Retinal pigment epithelial cell (primary cell): ENCODE measurements around the gene FAR1.

Experiments
- DNase-seq: peaks from one replicate; pipeline ENCODE4 v3.0.0-alpha.2; 2010; ENCODE audit warnings: low read depth
- H3K4me3 ChIP-seq: 2 replicates; pipeline ENCODE4 v1.5.1; 2011; ENCODE audit warnings: mild to moderate bottlenecking, low read length, control low read depth, moderate library complexity
- CTCF ChIP-seq: conservative IDR thresholded peaks from 2 replicates; pipeline ENCODE4 v1.5.1; 2011; ENCODE audit warnings: low read depth, low read length, control low read depth, inconsistent platforms

FAR1 gene

DNA sequence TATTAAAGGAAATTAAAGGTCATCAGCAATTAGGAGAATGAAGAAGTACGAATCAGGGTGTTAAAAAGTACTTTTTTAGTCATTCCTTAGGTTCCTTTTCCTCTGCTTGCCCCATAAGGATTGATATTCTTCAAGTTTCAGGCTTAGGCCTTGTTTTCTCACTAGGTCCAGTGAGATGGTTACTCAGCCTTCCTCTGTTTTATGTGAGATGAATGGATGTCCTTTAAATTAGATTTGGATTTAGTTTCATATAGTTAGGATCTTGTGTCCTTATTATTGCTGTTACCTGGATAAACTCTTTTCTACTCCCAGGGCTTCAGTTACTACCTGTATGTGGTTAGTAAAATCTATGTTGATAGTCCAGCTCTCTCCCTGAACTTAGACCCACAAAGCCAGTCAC is 29.2 kb downstream of the FAR1 start:
- DNase-seq: no peak
- no peak for TF ChIP-seq CTCF
- H3K4me3 ChIP-seq: no peak overlapping the region

- TF ChIP-seq CTCF: no peak
- no peak for DNase-seq
- H3K4me3 ChIP-seq: no peak overlapping the region
These were observed 29.7 kb downstream of the FAR1 start for GRCh38 chr11:13698132-13698531.

DNA sequence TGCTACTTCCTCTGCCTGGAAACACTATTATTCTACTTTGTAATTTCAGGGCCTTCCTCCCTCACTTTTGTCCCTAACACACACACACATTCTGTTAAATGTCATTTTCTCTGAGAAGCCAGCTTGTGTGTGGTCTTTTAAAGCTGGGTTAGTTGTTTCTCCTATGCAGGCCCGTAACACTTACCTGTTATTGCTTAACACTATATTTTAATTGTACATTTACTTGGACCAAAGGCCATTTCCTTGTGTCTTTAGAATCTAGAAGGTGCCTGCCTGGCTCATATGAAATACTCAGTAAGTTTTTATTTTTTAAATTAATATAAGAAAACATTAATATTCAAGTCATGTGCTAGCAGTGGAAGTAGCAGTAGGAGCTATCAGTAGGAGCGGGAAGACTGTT is 30.6 kb downstream of the FAR1 start:
- H3K4me3 ChIP-seq: no peak overlapping the region
- TF ChIP-seq CTCF: no peak
- DNase-seq: no peak

DNA sequence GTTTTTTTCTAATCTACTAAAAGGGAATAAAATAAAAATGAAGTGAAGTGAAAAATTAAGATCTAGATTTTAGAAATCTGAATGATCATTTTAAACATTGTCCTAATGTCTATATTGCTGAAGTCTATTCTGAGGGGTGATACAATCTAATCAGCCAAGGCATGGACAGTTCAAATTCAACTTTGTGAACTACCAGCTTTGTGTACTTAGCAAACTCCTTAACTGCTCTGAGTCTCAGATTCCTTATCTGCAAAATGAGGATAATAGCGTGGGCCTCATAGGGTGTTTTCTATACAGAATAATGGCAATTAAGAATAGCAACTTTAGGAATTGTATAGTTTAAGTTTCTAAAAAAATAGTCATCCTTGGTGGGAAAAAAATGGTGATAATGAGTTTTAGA is 31.4 kb downstream of the FAR1 start:
- H3K4me3 ChIP-seq: no peak overlapping the region
- no peak for TF ChIP-seq CTCF
- no peak for DNase-seq

- DNase-seq: no peak
- no peak for TF ChIP-seq CTCF
- no peak overlapping the region for H3K4me3 ChIP-seq
These were observed 33.0 kb downstream of the FAR1 start for GRCh38 chr11:13701506-13701905.

DNA sequence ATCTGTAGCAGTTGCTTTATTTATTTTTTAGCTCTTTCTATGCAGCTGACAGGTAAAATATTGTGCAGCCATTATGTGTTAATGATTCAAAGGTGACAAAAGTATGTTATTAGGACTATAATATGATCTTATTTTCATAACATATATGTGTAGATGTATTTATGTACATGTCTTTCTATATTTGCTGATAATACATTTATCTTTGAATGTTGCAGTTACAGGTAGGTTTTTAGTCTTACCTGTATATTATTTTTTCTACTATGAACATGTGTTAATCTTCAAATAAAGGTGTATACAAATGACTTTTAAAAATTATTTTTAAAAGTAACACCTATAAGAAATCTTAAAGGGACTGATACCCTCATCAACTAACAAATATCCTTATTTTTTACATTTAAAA is 33.6 kb downstream of the FAR1 start:
- no peak overlapping the region for H3K4me3 ChIP-seq
- DNase-seq: no peak
- no peak for TF ChIP-seq CTCF

DNA sequence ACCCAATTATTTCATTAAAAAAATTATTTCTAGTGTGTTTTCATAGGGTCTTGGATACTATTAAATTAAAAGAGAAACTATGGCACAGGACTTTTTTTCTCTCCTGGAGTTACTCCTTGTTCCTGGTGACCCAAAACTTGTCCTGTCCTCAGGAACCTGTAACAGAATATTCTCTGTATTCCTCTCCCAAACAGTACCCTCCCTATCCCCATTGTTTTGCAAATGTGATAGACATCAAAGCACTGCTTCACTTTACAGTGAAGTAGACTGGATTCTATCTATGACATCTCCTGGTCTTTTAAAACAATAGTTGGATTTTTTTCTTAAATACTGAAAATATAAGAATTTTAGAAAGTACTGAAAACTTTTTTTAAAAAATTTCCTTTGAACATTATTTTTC is 37.2 kb downstream of the FAR1 start:
- DNase-seq: no peak
- no peak overlapping the region for H3K4me3 ChIP-seq
- TF ChIP-seq CTCF: no peak
